GM21576 (cell line): Measurements from ENCODE around the gene RNF217.
"Not testable (repeated sequence)": the region's sequence is repeated elsewhere in the genome, so short reads cannot be mapped to it uniquely, and the experiment has no call there.

Experiments
- ATAC-seq: cut with Tn5 transposase; IDR thresholded peaks from one replicate; pipeline ENCODE4 v1.9.1; 2021; ENCODE audit warnings: mild to moderate bottlenecking, moderate library complexity; ENCODE audit not compliant: unreplicated experiment

Gene RNF217

GRCh38 chr6:125013938-125014660 is 51.9 kb downstream of the RNF217 start:
- ATAC-seq = no peak

- no peak for ATAC-seq
Measured at GRCh38 chr6:125014661-125014957, 52.4 kb downstream of the RNF217 start.

GRCh38 chr6:125015152-125015551 is 52.9 kb downstream of the RNF217 start:
- no peak for ATAC-seq

GRCh38 chr6:125018136-125018535 is 55.9 kb downstream of the RNF217 start:
- ATAC-seq = no peak

GRCh38 chr6:125019281-125019680 is 57.0 kb downstream of the RNF217 start:
- no peak for ATAC-seq

- no peak for ATAC-seq
Measured at GRCh38 chr6:125019918-125020317, 57.7 kb downstream of the RNF217 start.

GRCh38 chr6:125020385-125020784 is 58.1 kb downstream of the RNF217 start:
- ATAC-seq = no peak

- ATAC-seq = no peak
Measured at GRCh38 chr6:125022391-125022989, 60.3 kb downstream of the RNF217 start.

GRCh38 chr6:125025164-125025854 is 63.1 kb downstream of the RNF217 start:
- ATAC-seq = no peak

- ATAC-seq = no peak
Measured at GRCh38 chr6:125027287-125027686, 65.0 kb downstream of the RNF217 start.

GRCh38 chr6:125030969-125031368 is 68.7 kb downstream of the RNF217 start:
- no peak for ATAC-seq

GRCh38 chr6:125031385-125031784 is 69.1 kb downstream of the RNF217 start:
- no peak for ATAC-seq

GRCh38 chr6:125034929-125035328 is 72.7 kb downstream of the RNF217 start:
- not testable (repeated sequence) for ATAC-seq

- ATAC-seq = not testable (repeated sequence)
Measured at GRCh38 chr6:125036486-125036885, 74.2 kb downstream of the RNF217 start.

GRCh38 chr6:125037827-125038226 is 75.6 kb downstream of the RNF217 start:
- no peak for ATAC-seq

GRCh38 chr6:125038925-125039324 is 76.7 kb downstream of the RNF217 start:
- no peak for ATAC-seq

GRCh38 chr6:125041740-125042459 is 79.7 kb downstream of the RNF217 start:
- ATAC-seq = no peak

- ATAC-seq = no peak
Measured at GRCh38 chr6:125044066-125044465, 81.8 kb downstream of the RNF217 start.

GRCh38 chr6:125044667-125045066 is 82.4 kb downstream of the RNF217 start:
- no peak for ATAC-seq

GRCh38 chr6:125046107-125046925 is 84.1 kb downstream of the RNF217 start:
- ATAC-seq = no peak

GRCh38 chr6:125048274-125048673 is 86.0 kb downstream of the RNF217 start:
- no peak for ATAC-seq
